ENCODE measurements around the gene ACTN4. TPM values are rescaled to one million over a fixed set of nuclear protein-coding genes. Genes with fewer than 3 reads are reported as not detected.
A peak's percentile ranks its signal among the peaks of the same experiment; 100 is the strongest.

The ACTN4 gene
- total and polyA plus RNA-seq, 2 donors (not counting 1 experiment from before 2014, with no cell fraction given): 108 to 164 TPM

DNA sequence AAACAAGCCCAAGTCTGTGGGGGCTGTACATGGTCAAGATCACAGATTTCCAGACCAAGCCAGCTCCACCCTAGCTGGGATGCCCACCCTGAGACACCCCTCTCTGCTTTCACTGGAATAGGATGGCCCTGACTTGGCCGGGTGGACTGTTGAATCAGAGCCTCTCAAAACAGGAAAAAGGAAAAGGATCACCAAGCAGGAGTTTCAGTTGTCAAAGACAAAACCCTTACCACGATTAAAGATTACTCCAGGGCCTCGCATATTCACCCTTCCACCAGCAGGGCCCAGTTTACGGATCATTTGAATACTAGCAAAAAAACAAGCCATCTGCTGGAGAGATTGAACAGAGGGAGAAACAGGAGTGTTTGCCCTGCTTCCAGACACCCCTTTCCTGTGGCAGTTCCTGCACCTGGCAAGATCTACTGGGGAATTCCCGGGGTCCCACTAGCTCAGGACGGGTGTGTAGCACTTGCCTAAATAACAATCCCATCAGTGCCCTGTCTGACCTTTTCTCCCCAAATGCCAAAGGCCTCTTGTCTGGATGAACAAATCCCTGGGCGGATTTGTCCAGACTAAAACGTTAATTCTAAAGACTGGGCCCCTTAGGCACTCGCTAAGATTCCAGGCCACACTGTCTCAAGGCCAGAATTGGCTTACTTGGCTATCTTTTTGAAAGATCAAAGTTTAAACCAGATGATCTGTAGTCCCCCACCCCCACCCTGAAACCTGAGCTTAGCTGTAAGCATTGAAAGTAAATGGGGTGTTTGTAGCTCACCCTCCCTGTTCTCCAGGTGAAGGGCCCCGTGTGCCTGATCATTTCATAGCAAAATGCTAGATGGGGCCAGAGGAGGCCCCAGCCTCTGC is 38.4 kb downstream of the ACTN4 start:
- DNase-seq (no peak), ATAC-seq (ENCODE audit: low read depth) (peak; percentile 14)
- Mint-ChIP-seq H3K27me3 (no peaks in the 10 kb centered on the region), H3K9me3 (ENCODE audit: insufficient read depth) (no peaks in the 10 kb centered on the region), H3K4me1 (peaks cover 64% of the 10 kb centered on the region), H3K4me3 (peak overlapping the region; percentile 66), H3K27ac (peak overlapping the region; percentile 85)
- Histone ChIP-seq H2AFZ (ENCODE audit: insufficient read depth, low read depth, low read length, poor library complexity, severe bottlenecking) (no peak overlapping the region), H4K20me1 (ENCODE audit: control insufficient read depth, insufficient read depth, low read length, poor library complexity, severe bottlenecking) (peaks cover 69% of the 10 kb centered on the region), H3K9ac (ENCODE audit: low read length) (peak overlapping the region; percentile 55), H3K4me2 (replicated peaks; ENCODE audit: low read depth, low read length, poor library complexity, severe bottlenecking) (peak overlapping the region; percentile 57), H3K79me2 (ENCODE audit: control insufficient read depth, insufficient read depth, low read length) (peaks cover 98% of the 10 kb centered on the region), H3K36me3 (replicated peaks in 1 of 2; ENCODE audit: control extremely low read depth in 1 of 2, control insufficient read depth in 1 of 2, extremely low read depth in 1 of 2, insufficient read depth in 2 of 2, low read length in 1 of 2) (peaks cover 0 to 12% of the 10 kb centered on the region in 2 experiments), H3K27ac (ENCODE audit: low read length in 2 of 2) (peak overlapping the region; percentile 8 to 83), H3K4me3 (ENCODE audit: control extremely low read depth in 1 of 5, extremely low read depth in 1 of 5, insufficient read depth in 1 of 5, low read depth in 2 of 5, low read length in 4 of 5) (no peak overlapping the region), H3K27me3 (replicated peaks in 1 of 4; ENCODE audit: control extremely low read depth in 1 of 4, control insufficient read depth in 3 of 4, insufficient read depth in 4 of 4, low read length in 3 of 4) (no peaks in the 10 kb centered on the region), H3K9me3 (ENCODE audit: control extremely low read depth in 1 of 3, control insufficient read depth in 2 of 3, insufficient read depth in 1 of 3, low read length in 2 of 3) (no peaks in the 10 kb centered on the region), H3K4me1 (ENCODE audit: control insufficient read depth in 2 of 2, insufficient read depth in 2 of 2, low read length in 2 of 2) (peaks cover 31 to 50% of the 10 kb centered on the region in 2 donors)
- WGBS (ENCODE audit: insufficient coverage): 43% methylated on average over 7 of the region's 10 CpGs
- ChIA-PET POLR2A (interaction anchor here (0.6 kb wide), 1 partner anchor 459 kb away, joined by 6 read pairs; no protein-coding TSS in a partner anchor), CTCF (interaction anchor here (1.1 to 1.4 kb wide), 2 partner anchors 21 to 49 kb away, joined by 3 to 9 read pairs; no protein-coding TSS in a partner anchor)
- peak; percentile 33 for TF ChIP-seq CTCF (IDR thresholded peaks at IDR 0.05)
- no peak for TF ChIP-seq EZH2 (IDR thresholded peaks at IDR 0.05; ENCODE audit: borderline replicate concordance, insufficient read depth, low read depth, low read length, poor library complexity, severe bottlenecking)
- intact Hi-C loops (cut with micrococcal nuclease): loop anchor here (5.0 to 10.0 kb wide), 2 partner anchors 34 to 51 kb away; no protein-coding TSS in a partner anchor

Measured in B cell (primary cell).